Stimulated activated CD4-positive, alpha-beta T cell treated with anti-CD3 and anti-CD28 coated beads, Interleukin-15, amount 100 ng/mL, for 48 hours (primary cell): Measurements from ENCODE around the gene CAMLG.

ENCODE experiments used
- DNase-seq, 2 donors: peaks; one replicate each; pipeline ENCODE4 v3.0.0-alpha.2; 2020; ENCODE audit warnings: low read depth in 2 of 2

CAMLG gene

DNA sequence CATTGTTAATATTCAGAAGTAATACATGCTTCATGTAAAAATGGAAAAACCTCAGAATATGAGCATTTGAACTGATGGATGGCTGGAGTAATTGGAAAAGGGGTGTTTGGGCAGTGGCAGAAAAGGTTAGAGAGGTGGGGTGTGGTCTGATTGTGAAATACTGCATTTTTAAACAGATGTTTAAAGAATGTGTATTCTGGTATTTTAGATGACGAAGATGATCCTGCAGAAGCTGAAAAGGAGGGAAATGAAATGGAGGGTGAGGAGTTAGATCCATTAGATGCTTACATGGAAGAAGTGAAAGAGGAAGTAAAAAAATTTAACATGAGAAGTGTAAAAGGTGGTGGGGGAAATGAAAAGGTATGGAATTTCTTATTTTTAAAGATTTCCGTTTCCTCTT is 39.0 kb downstream of the CAMLG start:
- no peak for DNase-seq

DNA sequence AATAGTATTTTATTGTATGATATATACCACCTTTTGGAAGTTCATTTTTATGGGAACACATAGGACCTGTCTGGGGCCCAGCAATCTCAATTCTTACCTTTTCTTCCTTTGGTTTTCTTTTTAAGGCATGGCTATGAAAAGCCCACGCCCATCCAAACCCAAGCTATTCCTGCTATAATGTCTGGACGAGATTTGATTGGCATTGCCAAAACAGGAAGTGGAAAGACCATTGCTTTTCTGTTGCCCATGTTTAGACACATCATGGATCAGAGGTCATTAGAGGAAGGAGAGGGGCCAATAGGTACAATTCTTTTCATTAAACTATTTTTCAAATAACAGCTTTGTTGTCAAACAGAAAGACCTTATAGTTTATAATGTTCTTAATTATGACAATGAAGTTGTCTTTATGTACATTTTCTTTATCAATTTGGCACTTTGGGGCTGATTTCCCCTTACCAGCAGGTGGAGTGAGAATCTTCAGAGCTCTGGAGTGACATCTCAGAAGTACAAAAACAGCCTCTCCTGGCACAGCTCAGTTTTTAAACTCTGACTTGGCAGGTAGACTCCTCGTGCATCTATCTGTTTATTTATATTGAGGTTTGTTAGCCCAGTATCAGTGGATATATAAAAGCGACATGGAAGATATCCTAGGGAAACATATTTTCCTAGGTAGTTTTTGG is 46.0 kb downstream of the CAMLG start:
- DNase-seq = no peak

DNA sequence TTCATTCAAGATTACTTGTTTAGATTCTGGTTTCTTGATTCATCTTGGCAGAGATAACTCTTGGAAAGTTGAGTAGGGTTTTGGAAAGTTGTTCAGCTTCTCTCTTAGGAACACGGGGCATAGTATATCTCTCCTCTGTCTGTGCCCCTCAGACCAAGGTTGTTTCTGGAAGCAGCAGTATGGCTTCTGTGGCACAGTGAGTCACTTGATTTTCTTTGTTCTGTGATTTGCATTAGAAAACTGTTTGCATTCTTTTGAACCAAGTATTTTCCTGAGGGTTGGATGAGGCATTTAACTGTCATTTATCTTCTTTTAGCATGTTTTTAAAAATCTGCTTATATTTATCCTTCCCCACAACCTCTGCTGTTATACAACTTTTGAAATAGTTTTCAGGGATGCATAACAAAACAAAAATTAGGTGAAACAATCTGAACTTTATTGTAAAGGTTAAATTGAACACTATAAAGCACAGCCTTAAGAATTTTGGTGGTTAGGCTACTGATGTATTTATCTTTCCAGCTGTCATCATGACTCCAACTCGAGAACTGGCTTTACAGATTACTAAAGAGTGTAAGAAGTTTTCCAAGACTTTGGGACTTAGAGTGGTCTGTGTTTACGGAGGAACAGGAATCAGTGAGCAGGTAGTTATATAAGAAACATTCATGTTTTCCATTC is 46.7 kb downstream of the CAMLG start:
- DNase-seq = no peak

- no peak for DNase-seq
Observed at GRCh38 chr5:134787692-134788091, 49.3 kb downstream of the CAMLG start.

DNA sequence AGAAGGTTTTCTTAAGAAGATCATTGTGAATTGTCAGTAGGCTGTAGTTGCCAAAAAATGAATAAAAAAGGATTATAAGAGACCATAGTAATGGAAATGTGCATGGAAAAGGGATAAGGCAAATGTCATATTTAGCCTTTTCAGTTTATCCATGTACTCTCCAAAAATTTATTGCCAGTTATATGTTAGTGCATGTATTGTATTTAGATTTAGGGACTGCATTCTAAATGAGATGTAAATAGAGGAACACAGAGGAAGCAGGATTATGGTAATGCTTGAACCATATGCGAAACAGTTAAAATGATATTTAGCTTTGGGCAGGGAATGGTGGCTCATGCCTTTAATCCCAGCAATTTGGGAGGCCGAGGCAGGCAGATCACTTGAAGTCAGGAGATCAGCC is 53.2 kb downstream of the CAMLG start:
- no peak for DNase-seq

DNA sequence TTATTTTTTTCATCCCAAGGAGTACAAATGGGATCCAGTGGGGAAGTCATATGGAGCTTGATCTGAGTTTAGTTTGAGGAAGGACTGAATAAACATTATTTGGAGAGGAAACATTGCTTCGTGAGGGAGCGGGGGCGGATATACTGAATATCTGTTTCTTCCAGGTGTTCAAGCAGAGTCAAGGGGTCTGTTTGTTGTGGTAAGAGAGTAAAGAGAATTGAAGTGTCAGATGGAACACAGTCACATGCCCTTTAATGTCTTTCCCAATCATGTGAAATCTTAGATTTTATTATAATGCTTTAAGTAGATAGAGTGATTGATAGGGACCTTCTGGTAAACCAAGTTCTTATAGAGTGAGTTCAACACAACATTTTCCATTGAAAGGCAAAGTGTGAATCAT is 53.9 kb downstream of the CAMLG start:
- no peak for DNase-seq

DNA sequence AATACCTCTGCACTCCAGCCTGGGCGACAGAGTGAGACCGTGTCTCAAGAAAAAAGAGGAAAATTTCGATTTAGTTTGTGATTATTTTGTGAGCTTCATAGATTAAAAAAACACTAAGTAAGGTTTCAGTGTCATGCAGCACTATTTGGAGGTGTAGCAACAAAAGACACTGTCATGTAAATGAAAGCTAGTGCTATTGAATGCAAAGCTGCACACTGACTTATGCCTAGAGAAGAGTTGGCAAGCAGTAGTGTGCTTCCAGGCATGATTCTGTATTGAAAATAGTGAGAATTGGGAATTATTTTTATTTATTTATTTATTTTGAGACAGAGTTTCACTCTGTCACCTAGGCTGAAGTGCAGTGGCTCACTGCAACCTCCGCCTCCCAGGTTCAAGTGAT is 54.8 kb downstream of the CAMLG start:
- DNase-seq = no peak

GRCh38 chr5:134794082-134794481 is 55.7 kb downstream of the CAMLG start:
- DNase-seq = no peak

DNA sequence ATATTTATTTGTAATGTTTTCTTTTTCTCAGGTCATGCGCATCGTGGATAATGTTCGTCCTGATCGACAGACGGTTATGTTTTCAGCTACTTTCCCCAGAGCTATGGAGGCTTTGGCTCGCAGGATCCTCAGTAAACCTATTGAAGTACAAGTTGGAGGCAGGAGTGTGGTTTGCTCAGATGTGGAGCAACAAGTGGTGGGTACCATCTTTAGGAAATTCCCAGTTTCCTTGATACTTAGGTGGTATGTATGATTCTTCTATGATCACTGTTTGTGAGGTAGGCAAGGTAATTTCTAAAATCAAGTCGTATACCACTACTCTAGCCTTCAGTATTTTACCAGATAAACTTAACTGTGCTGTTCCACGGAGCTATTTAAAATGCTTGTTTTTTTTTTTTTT is 56.5 kb downstream of the CAMLG start:
- no peak for DNase-seq

DNA sequence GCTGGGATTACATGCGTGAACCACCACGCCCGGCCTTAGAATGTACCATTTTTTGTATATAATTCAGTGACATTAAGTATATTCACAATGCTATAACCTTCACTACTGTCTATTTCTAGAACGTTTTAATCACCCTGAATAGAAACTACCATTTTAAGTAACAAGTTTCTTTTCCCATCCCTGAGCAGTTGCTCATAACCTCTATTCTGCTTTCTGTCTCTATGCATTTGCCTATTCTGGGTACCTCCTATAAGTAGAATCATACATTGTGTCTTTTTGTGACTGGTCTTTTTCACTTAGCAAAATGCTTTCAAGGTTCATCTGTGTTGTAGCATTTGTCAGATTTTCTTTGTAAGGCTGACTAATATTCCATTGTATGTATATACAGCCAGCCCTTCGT is 60.1 kb downstream of the CAMLG start:
- no peak for DNase-seq
